Osteocyte (in vitro differentiated cells): ENCODE results near the gene GNE. TPM values are rescaled to one million over a fixed set of nuclear protein-coding genes. Genes with fewer than 3 reads are reported as not detected.
A peak's percentile ranks its signal among the peaks of the same experiment; 100 is the strongest.
"Not testable (repeated sequence)": the region's sequence is repeated elsewhere in the genome, so short reads cannot be mapped to it uniquely, and the experiment has no call there.

Experiments
- DNase-seq: peaks from one replicate; pipeline ENCODE4 v3.0.0; 2021; ENCODE audit warnings: mixed read lengths; ENCODE audit not compliant: unreplicated experiment; ENCODE audit errors: extremely low spot score
- H3K27ac Mint-ChIP-seq: one replicate; pipeline ENCODE4 v1.8.0; 2021; ENCODE audit warnings: mild to moderate bottlenecking, mixed read lengths; ENCODE audit not compliant: unreplicated experiment
- H3K27me3 Mint-ChIP-seq: one replicate; pipeline ENCODE4 v1.8.0; 2021; ENCODE audit warnings: mixed read lengths; ENCODE audit not compliant: unreplicated experiment
- H3K36me3 Mint-ChIP-seq: one replicate; pipeline ENCODE4 v1.8.0; 2021; ENCODE audit warnings: mixed read lengths; ENCODE audit not compliant: unreplicated experiment
- H3K4me1 Mint-ChIP-seq: one replicate; pipeline ENCODE4 v1.8.0; 2021; ENCODE audit warnings: mixed read lengths; ENCODE audit not compliant: unreplicated experiment
- H3K4me3 Mint-ChIP-seq: one replicate; pipeline ENCODE4 v1.8.0; 2021; ENCODE audit warnings: mild to moderate bottlenecking, moderate library complexity, mixed read lengths; ENCODE audit not compliant: unreplicated experiment
- H3K9me3 Mint-ChIP-seq: one replicate; pipeline ENCODE4 v1.8.0; 2021; ENCODE audit warnings: mixed read lengths; ENCODE audit not compliant: unreplicated experiment
- CTCF ChIP-seq: fragments of 200-600 bp; sonication (generic); IDR thresholded peaks from 2 replicates; pipeline ENCODE4 v1.5.0; 2021; ENCODE audit warnings: antibody characterized with exemption, mild to moderate bottlenecking, moderate library complexity
- total RNA-seq: library from RNA; stranded (reverse); gene quantifications from 2 replicates; pipeline ENCODE4 v1.2.1, GENCODE V29; 2021

The GNE gene
- total RNA-seq, 1 donor from 2014 or later = 16.9 TPM

- peaks cover 5% of the 10 kb centered on the region for H3K4me1 Mint-ChIP-seq
- H3K36me3 Mint-ChIP-seq = peaks cover 6% of the 10 kb centered on the region
- H3K9me3 Mint-ChIP-seq = no peaks in the 10 kb centered on the region
- H3K4me3 Mint-ChIP-seq = no peak overlapping the region
- H3K27ac Mint-ChIP-seq = peak overlapping the region; percentile 45
- no peaks in the 10 kb centered on the region for H3K27me3 Mint-ChIP-seq
- no peak for DNase-seq
- no peak for TF ChIP-seq CTCF
Observed at GRCh38 chr9:36250079-36250478, 8.2 kb downstream of the GNE start.

- no peak for DNase-seq
- Mint-ChIP-seq H3K4me3 (no peak overlapping the region), H3K9me3 (no peaks in the 10 kb centered on the region), H3K27me3 (no peaks in the 10 kb centered on the region), H3K36me3 (peaks cover 7% of the 10 kb centered on the region), H3K4me1 (peaks cover 5% of the 10 kb centered on the region), H3K27ac (no peak overlapping the region)
- no peak for TF ChIP-seq CTCF
Observed at GRCh38 chr9:36249189-36249588, 9.1 kb downstream of the GNE start.

GRCh38 chr9:36248061-36248460 lies 10.2 kb downstream of the GNE start:
- not testable (repeated sequence) for DNase-seq, H3K9me3 Mint-ChIP-seq, H3K4me3 Mint-ChIP-seq, H3K27me3 Mint-ChIP-seq, H3K4me1 Mint-ChIP-seq
- Mint-ChIP-seq H3K36me3 (peaks cover 10% of the 10 kb centered on the region), H3K27ac (peak overlapping the region; percentile 44)
- peak; percentile 59 for TF ChIP-seq CTCF

- TF ChIP-seq CTCF = no peak
- no peak for DNase-seq
- no peaks in the 10 kb centered on the region for H3K9me3 Mint-ChIP-seq
- H3K27ac Mint-ChIP-seq = no peak overlapping the region
- H3K27me3 Mint-ChIP-seq = no peaks in the 10 kb centered on the region
- H3K4me1 Mint-ChIP-seq = peaks cover 5% of the 10 kb centered on the region
- peaks cover 10% of the 10 kb centered on the region for H3K36me3 Mint-ChIP-seq
- H3K4me3 Mint-ChIP-seq = no peak overlapping the region
Observed at GRCh38 chr9:36247356-36247755, 10.9 kb downstream of the GNE start.

GRCh38 chr9:36245906-36246305 lies 12.3 kb downstream of the GNE start:
- no peak for DNase-seq
- Mint-ChIP-seq H3K27me3 (no peaks in the 10 kb centered on the region), H3K4me1 (peaks cover 5% of the 10 kb centered on the region), H3K4me3 (no peak overlapping the region), H3K36me3 (peaks cover 11% of the 10 kb centered on the region), H3K9me3 (no peaks in the 10 kb centered on the region), H3K27ac (no peak overlapping the region)
- no peak for TF ChIP-seq CTCF

- H3K9me3 Mint-ChIP-seq, H3K27ac Mint-ChIP-seq, H3K4me3 Mint-ChIP-seq, DNase-seq, H3K27me3 Mint-ChIP-seq, H3K4me1 Mint-ChIP-seq: not testable (repeated sequence)
- H3K36me3 Mint-ChIP-seq = peaks cover 27% of the 10 kb centered on the region
Observed at GRCh38 chr9:36239675-36240074, 18.6 kb downstream of the GNE start.

GRCh38 chr9:36239205-36239604 lies 19.0 kb downstream of the GNE start:
- DNase-seq, H3K9me3 Mint-ChIP-seq, H3K4me1 Mint-ChIP-seq, H3K27me3 Mint-ChIP-seq, H3K27ac Mint-ChIP-seq, H3K4me3 Mint-ChIP-seq: not testable (repeated sequence)
- H3K36me3 Mint-ChIP-seq = peaks cover 31% of the 10 kb centered on the region
